ENCODE results near the gene VAV1. TPM values are rescaled to one million over a fixed set of nuclear protein-coding genes. Genes with fewer than 3 reads are reported as not detected.

VAV1 gene
- polyA plus RNA-seq, 2 of the 4 experiments (the other 2 are of a cell fraction), result 5.6 to 7.5 TPM

DNA sequence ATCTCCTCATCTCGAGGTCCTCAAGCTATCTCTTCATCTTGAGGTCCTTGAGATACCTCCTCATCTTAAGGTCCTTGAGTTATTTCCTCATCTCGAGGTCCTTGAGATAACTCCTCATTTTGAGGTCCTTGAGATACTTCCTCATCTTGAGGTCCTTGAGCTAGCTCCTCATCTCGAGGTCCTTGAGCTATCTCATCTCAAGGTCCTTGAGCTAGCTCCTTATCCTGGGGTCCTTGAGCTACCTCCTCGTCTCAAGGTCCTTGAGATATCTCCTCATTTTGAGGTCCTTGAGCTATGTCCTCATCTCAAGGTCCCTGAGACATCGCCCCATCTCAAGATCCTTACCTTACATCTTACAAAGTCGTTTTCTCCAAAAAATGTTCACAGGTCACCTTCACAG is 18.7 kb downstream of the VAV1 start:
- WGBS (ENCODE audit: missing lambda C conversion rate), result 43% methylated on average over 6 of the region's 6 CpGs
- H3K27ac ChIP-seq, result no peak overlapping the region
- H3K9me3 ChIP-seq, result peaks cover 4% of the 10 kb centered on the region; the same call in 1 of the 3 replicates
- DNase-seq (ENCODE audit: low read depth in 1 of 2, low spot score in 1 of 2) (no peak), FAIRE-seq (no peak), ATAC-seq (no peak)
- H3K4me1 ChIP-seq, result no peaks in the 10 kb centered on the region
- no peak overlapping the region for H3K4me2 ChIP-seq
- CTCF ChIA-PET, result interaction anchor here (1.1 to 1.7 kb wide), 3 partner anchors 22 to 72 kb away, joined by 3 to 5 read pairs (median 4); partner anchors contain the start of gene GPR108
- TF ChIP-seq JUNB (IDR thresholded peaks at IDR 0.05) (no peak), KDM5A (IDR thresholded peaks at IDR 0.05) (no peak), MYC (IDR thresholded peaks at IDR 0.05; ENCODE audit: borderline replicate concordance, low read length) (no peak), MAZ (IDR thresholded peaks at IDR 0.05; ENCODE audit: borderline replicate concordance, low read depth, low read length) (no peak), SMC3 (IDR thresholded peaks at IDR 0.05) (no peak)
- TF ChIP-seq, protein P1, sequence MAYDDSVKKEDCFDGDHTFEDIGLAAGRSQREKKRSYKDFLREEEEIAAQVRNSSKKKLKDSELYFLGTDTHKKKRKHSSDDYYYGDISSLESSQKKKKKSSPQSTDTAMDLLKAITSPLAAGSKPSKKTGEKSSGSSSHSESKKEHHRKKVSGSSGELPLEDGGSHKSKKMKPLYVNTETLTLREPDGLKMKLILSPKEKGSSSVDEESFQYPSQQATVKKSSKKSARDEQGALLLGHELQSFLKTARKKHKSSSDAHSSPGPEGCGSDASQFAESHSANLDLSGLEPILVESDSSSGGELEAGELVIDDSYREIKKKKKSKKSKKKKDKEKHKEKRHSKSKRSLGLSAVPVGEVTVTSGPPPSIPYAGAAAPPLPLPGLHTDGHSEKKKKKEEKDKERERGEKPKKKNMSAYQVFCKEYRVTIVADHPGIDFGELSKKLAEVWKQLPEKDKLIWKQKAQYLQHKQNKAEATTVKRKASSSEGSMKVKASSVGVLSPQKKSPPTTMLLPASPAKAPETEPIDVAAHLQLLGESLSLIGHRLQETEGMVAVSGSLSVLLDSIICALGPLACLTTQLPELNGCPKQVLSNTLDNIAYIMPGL (CRISPR knock-in tag; IDR thresholded peaks at IDR 0.05; ENCODE audit: borderline replicate concordance), result no peak
- TF ChIP-seq, protein P2, sequence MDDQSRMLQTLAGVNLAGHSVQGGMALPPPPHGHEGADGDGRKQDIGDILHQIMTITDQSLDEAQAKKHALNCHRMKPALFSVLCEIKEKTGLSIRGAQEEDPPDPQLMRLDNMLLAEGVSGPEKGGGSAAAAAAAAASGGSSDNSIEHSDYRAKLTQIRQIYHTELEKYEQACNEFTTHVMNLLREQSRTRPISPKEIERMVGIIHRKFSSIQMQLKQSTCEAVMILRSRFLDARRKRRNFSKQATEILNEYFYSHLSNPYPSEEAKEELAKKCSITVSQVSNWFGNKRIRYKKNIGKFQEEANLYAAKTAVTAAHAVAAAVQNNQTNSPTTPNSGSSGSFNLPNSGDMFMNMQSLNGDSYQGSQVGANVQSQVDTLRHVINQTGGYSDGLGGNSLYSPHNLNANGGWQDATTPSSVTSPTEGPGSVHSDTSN (IDR thresholded peaks at IDR 0.05), result no peak
- no peak overlapping the region for H3K4me3 ChIP-seq
- POLR2A ChIA-PET, result interaction anchor here (1.5 kb wide), 1 partner anchor 9 kb away, joined by 4 read pairs; no protein-coding TSS in a partner anchor

DNA sequence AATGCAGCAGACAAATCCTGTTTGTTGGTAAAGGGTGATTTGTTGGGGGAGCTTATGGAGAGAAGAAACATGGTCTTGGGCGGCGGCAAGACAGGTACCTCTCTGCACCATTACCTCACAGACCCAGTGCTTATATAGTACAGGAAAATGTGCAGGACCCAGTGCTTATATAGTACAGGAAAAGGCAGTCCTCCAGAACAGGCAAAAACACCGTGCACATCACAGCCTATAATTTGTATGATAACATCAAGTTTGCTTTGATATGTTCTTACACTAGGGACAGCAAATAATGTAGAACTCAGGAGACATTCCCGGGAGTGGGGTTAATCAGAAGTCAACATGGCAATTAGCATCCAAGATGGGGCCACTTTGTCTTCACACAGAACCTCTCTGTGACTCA is 20.9 kb downstream of the VAV1 start:
- H3K4me2 ChIP-seq, result no peak overlapping the region
- WGBS (ENCODE audit: missing lambda C conversion rate), result 52% methylated on average over 4 of the region's 4 CpGs
- ChIA-PET POLR2A (no interaction called here), CTCF (interaction anchor here (1.0 kb wide), 1 partner anchor 70 kb away, joined by 3 read pairs; no protein-coding TSS in a partner anchor)
- FAIRE-seq (no peak), DNase-seq (ENCODE audit: low read depth in 1 of 2, low spot score in 1 of 2) (no peak), ATAC-seq (no peak)
- peaks cover 4% of the 10 kb centered on the region; the same call in 1 of the 3 replicates for H3K9me3 ChIP-seq
- H3K27ac ChIP-seq, result no peak overlapping the region
- H3K4me1 ChIP-seq, result no peaks in the 10 kb centered on the region
- no peak overlapping the region for H3K4me3 ChIP-seq
- TF ChIP-seq FOSB (CRISPR knock-in tag; IDR thresholded peaks at IDR 0.05) (no peak), SMC3 (IDR thresholded peaks at IDR 0.05) (no peak), CHD4 (IDR thresholded peaks at IDR 0.05; ENCODE audit: borderline replicate concordance) (no peak), HOXA7 (CRISPR knock-in tag; IDR thresholded peaks at IDR 0.05) (no peak), HDAC2 (IDR thresholded peaks at IDR 0.05) (no peak), ZSCAN20 (CRISPR knock-in tag; IDR thresholded peaks at IDR 0.05) (no peak), POLR2AphosphoS2 (conservative IDR thresholded peaks at IDR 0.05; ENCODE audit: low read length) (no peak), FOXS1 (CRISPR knock-in tag; IDR thresholded peaks at IDR 0.05) (no peak), EHF (CRISPR knock-in tag; IDR thresholded peaks at IDR 0.05) (no peak), FOSL2 (IDR thresholded peaks at IDR 0.05) (no peak), FOSL2 (CRISPR knock-in tag; IDR thresholded peaks at IDR 0.05) (no peak), JUNB (IDR thresholded peaks at IDR 0.05) (no peak), RCOR1 (IDR thresholded peaks at IDR 0.05; ENCODE audit: low read depth, low read length) (no peak), BHLHE40 (IDR thresholded peaks at IDR 0.05; ENCODE audit: low read depth, low read length) (no peak)
- TF ChIP-seq, protein P3, sequence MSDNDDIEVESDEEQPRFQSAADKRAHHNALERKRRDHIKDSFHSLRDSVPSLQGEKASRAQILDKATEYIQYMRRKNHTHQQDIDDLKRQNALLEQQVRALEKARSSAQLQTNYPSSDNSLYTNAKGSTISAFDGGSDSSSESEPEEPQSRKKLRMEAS (IDR thresholded peaks at IDR 0.05), result no peak
- TF ChIP-seq, protein P4, sequence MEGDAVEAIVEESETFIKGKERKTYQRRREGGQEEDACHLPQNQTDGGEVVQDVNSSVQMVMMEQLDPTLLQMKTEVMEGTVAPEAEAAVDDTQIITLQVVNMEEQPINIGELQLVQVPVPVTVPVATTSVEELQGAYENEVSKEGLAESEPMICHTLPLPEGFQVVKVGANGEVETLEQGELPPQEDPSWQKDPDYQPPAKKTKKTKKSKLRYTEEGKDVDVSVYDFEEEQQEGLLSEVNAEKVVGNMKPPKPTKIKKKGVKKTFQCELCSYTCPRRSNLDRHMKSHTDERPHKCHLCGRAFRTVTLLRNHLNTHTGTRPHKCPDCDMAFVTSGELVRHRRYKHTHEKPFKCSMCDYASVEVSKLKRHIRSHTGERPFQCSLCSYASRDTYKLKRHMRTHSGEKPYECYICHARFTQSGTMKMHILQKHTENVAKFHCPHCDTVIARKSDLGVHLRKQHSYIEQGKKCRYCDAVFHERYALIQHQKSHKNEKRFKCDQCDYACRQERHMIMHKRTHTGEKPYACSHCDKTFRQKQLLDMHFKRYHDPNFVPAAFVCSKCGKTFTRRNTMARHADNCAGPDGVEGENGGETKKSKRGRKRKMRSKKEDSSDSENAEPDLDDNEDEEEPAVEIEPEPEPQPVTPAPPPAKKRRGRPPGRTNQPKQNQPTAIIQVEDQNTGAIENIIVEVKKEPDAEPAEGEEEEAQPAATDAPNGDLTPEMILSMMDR (IDR thresholded peaks at IDR 0.05), result no peak

Measured in A549 (cell line).